H1 (cell line): ENCODE measurements around the gene HPS3. TPM values are rescaled to one million over a fixed set of nuclear protein-coding genes. Genes with fewer than 3 reads are reported as not detected.

Experiments used
- CTCF ChIA-PET: fragments of 300-600 bp; sonication (Branson Sonifier 250); formaldehyde crosslinking; loops from one replicate; lab custom pipeline; 2021; ENCODE audit not compliant: partially characterized antibody; lab: Charles Lee
- POLR2A ChIA-PET: fragments of 300-600 bp; sonication (Branson Sonifier 250); formaldehyde crosslinking; loops from one replicate; lab custom pipeline; 2021; ENCODE audit warnings: inconsistent platforms; ENCODE audit not compliant: partially characterized antibody; lab: Charles Lee
- DNase-seq, 2 experiments: peaks; one replicate each; pipeline versions ENCODE4 v3.0.0 to v3.0.0-alpha.2; 2010 to 2022; ENCODE audit warnings: low spot score in 2 of 2, low read depth in 1 of 2, mixed read lengths in 1 of 2
- FAIRE-seq: peaks from 2 replicates; lab custom pipeline; 2011; peaks lifted over from hg19 to GRCh38; lab: Jason Lieb, UNC
- H2AFZ ChIP-seq: 2 replicates; pipeline ENCODE4 v1.8.1; 2012; ENCODE audit warnings: low read length, inconsistent platforms
- H2AK5ac ChIP-seq: 2 replicates; pipeline ENCODE4 v1.6.1; 2013; ENCODE audit warnings: low read depth, low read length
- H2BK120ac ChIP-seq: replicated peaks from 2 replicates; pipeline ENCODE3; 2013; ENCODE audit warnings: low read depth, low read length, inconsistent platforms
- H2BK12ac ChIP-seq: 2 replicates; pipeline ENCODE4 v1.6.1; 2013; ENCODE audit warnings: low read depth, low read length
- H2BK15ac ChIP-seq: 2 replicates; pipeline ENCODE4 v1.6.1; 2013; ENCODE audit warnings: low read length
- H2BK20ac ChIP-seq: 2 replicates; pipeline ENCODE4 v1.6.1; 2013; ENCODE audit warnings: low read length
- H2BK5ac ChIP-seq: 2 replicates; pipeline ENCODE4 v1.6.1; 2013; ENCODE audit warnings: low read depth, low read length
- H3K14ac ChIP-seq: 2 replicates; pipeline ENCODE4 v1.6.1; 2013; ENCODE audit warnings: inconsistent platforms; ENCODE audit not compliant: insufficient read length
- H3K18ac ChIP-seq: 2 replicates; pipeline ENCODE4 v1.6.1; 2013; ENCODE audit warnings: low read length; ENCODE audit errors: extremely low read depth
- H3K23ac ChIP-seq: 2 replicates; pipeline ENCODE4 v1.6.1; 2013; ENCODE audit warnings: inconsistent platforms; ENCODE audit not compliant: insufficient read length
- H3K23me2 ChIP-seq: 2 replicates; pipeline ENCODE4 v1.6.1; 2013; ENCODE audit warnings: low read depth, low read length
- H3K27ac ChIP-seq: 2 replicates; pipeline ENCODE4 v1.6.1; 2011; ENCODE audit warnings: low read depth, low read length, inconsistent platforms
- H3K27me3 ChIP-seq, 4 experiments: replicated peaks in 1 of 4; 1 replicate in 1 of 4; 2 replicates in 3 of 4; pipeline versions ENCODE4 v1.6.1 to v1.8.1; 2011 to 2013; ENCODE audit warnings: low read length in 3 of 4, mild to moderate bottlenecking in 3 of 4, inconsistent platforms in 2 of 4, mixed read lengths in 2 of 4, moderate library complexity in 1 of 4; ENCODE audit not compliant: control insufficient read depth in 3 of 4, insufficient read depth in 3 of 4; ENCODE audit errors: extremely low read depth in 1 of 4
- H3K36me3 ChIP-seq, 4 experiments: 2 replicates each; pipeline versions ENCODE4 v1.6.1 to v1.8.1; 2011 to 2013; ENCODE audit warnings: mild to moderate bottlenecking in 4 of 4, low read length in 3 of 4, moderate library complexity in 2 of 4, control low read depth in 1 of 4, inconsistent platforms in 1 of 4; ENCODE audit not compliant: insufficient read depth in 4 of 4, control insufficient read depth in 2 of 4
- H3K4ac ChIP-seq: replicated peaks from 2 replicates; pipeline ENCODE3; 2013; ENCODE audit warnings: low read length, low read depth, mixed read lengths, inconsistent platforms; ENCODE audit not compliant: insufficient read length
- H3K4me1 ChIP-seq, 4 experiments: replicated peaks in 1 of 4; 1 replicate in 1 of 4; 2 replicates in 3 of 4; pipeline versions ENCODE4 v1.6.1 to v1.8.1; 2011 to 2013; ENCODE audit warnings: low read length in 3 of 4, inconsistent platforms in 2 of 4, mixed read lengths in 1 of 4; ENCODE audit not compliant: insufficient read depth in 4 of 4, control insufficient read depth in 3 of 4
- H3K4me2 ChIP-seq, 2 experiments: 2 replicates each; pipeline versions ENCODE4 v1.6.1 to v1.8.1; 2011 to 2013; ENCODE audit warnings: low read depth in 2 of 2, low read length in 2 of 2, control low read depth in 1 of 2, inconsistent platforms in 1 of 2, mild to moderate bottlenecking in 1 of 2; ENCODE audit not compliant: insufficient read depth in 1 of 2
- H3K4me3 ChIP-seq, 4 experiments: fragments of 200-600, 300-600 bp in 1 of 4; sonication (generic), shearing (Covaris generic), sonication (Bioruptor Twin) in 1 of 4; 2 replicates each; pipeline versions ENCODE4 v1.5.1 to v1.8.1; 2011 to 2016; ENCODE audit warnings: low read length in 4 of 4, low read depth in 3 of 4, control low read depth in 2 of 4, inconsistent platforms in 2 of 4, mild to moderate bottlenecking in 2 of 4, mixed read lengths in 1 of 4, moderate library complexity in 1 of 4; ENCODE audit not compliant: insufficient read depth in 2 of 4; ENCODE audit errors: extremely low read depth in 1 of 4
- H3K56ac ChIP-seq: replicated peaks from 2 replicates; pipeline ENCODE3; 2013; ENCODE audit warnings: low read depth, mild to moderate bottlenecking, mixed read lengths, low read length, inconsistent platforms; ENCODE audit not compliant: insufficient read length
- H3K79me1 ChIP-seq: 2 replicates; pipeline ENCODE4 v1.6.1; 2013; ENCODE audit warnings: low read depth, low read length, control low read depth
- H3K79me2 ChIP-seq, 2 experiments: 2 replicates each; pipeline versions ENCODE4 v1.6.1 to v1.8.1; 2012 to 2013; ENCODE audit warnings: low read length in 2 of 2, mild to moderate bottlenecking in 2 of 2, inconsistent platforms in 1 of 2; ENCODE audit not compliant: insufficient read depth in 2 of 2, control insufficient read depth in 1 of 2
- H3K9ac ChIP-seq, 4 experiments: replicated peaks in 1 of 4; 1 replicate in 1 of 4; 2 replicates in 3 of 4; pipeline versions ENCODE4 v1.6.1 to v1.8.1; 2011 to 2013; ENCODE audit warnings: low read depth in 3 of 4, low read length in 3 of 4, control low read depth in 2 of 4, mild to moderate bottlenecking in 2 of 4, moderate library complexity in 2 of 4, inconsistent platforms in 1 of 4; ENCODE audit errors: extremely low read depth in 1 of 4
- H3K9me3 ChIP-seq, 2 experiments: 2 replicates each; pipeline versions ENCODE4 v1.6.1 to v1.8.1; 2012 to 2013; ENCODE audit warnings: mild to moderate bottlenecking in 2 of 2, moderate library complexity in 2 of 2, control low read depth in 1 of 2, inconsistent platforms in 1 of 2, low read depth in 1 of 2, low read length in 1 of 2, mixed read lengths in 1 of 2; ENCODE audit not compliant: insufficient read depth in 2 of 2
- H4K20me1 ChIP-seq, 2 experiments: replicated peaks in 1 of 2; 2 replicates each; pipeline versions ENCODE3 to v1.8.1; 2011 to 2013; ENCODE audit warnings: inconsistent platforms in 2 of 2, low read length in 2 of 2, mild to moderate bottlenecking in 1 of 2; ENCODE audit not compliant: insufficient read depth in 2 of 2, control insufficient read depth in 1 of 2
- H4K5ac ChIP-seq: 2 replicates; pipeline ENCODE4 v1.6.1; 2013; ENCODE audit warnings: low read length, low read depth, mixed read lengths, inconsistent platforms; ENCODE audit not compliant: insufficient read length
- H4K8ac ChIP-seq: 2 replicates; pipeline ENCODE4 v1.8.0; 2013; ENCODE audit warnings: mild to moderate bottlenecking, moderate library complexity, low read length, inconsistent platforms; ENCODE audit not compliant: insufficient read depth; ENCODE audit errors: extremely low read depth
- H4K91ac ChIP-seq: replicated peaks from 2 replicates; pipeline ENCODE3; 2013; ENCODE audit warnings: low read length, mixed read lengths, inconsistent platforms; ENCODE audit not compliant: insufficient read length
- MAFK ChIP-seq: IDR thresholded peaks from 2 replicates; pipeline ENCODE4 v1.6.1; 2012; ENCODE audit warnings: low read depth, mild to moderate bottlenecking, improper control_type of control experiment, low read length
- RAD21 ChIP-seq, 2 experiments: IDR thresholded peaks in 1 of 2; conservative IDR thresholded peaks in 1 of 2; 2 replicates each; pipeline ENCODE4 v1.6.1; 2011; ENCODE audit warnings: low read depth in 2 of 2, low read length in 2 of 2, improper control_type of control experiment in 1 of 2, inconsistent platforms in 1 of 2, mild to moderate bottlenecking in 1 of 2, moderate library complexity in 1 of 2
- TAF1 ChIP-seq: IDR thresholded peaks from 2 replicates; pipeline ENCODE4 v1.6.1; 2011; ENCODE audit warnings: mild to moderate bottlenecking, low read depth, low read length
- WGBS, 2 experiments: shearing (Covaris generic) in 1 of 2; methylation state at CpG; one replicate each; pipeline versions ENCODE4 v1.1.6 to v1.1.7; 2013 to 2015; ENCODE audit warnings: low lambda C conversion rate in 2 of 2, mixed read lengths in 2 of 2, inconsistent platforms in 1 of 2, low coverage in 1 of 2, missing lambda C conversion rate in 1 of 2; ENCODE audit not compliant: insufficient replicate concordance in 2 of 2, insufficient coverage in 1 of 2, insufficient read length in 1 of 2; ENCODE audit errors: extremely low coverage in 1 of 2, missing lambda C conversion rate in 1 of 2; 5-methylcytosine and 5-hydroxymethylcytosine counted together
- polyA plus RNA-seq, 7 experiments: library from polyadenylated mRNA; depleted of rRNA in 3 of 7; stranded (reverse) in 5 of 7; unstranded in 2 of 7; fragments of >200 nt in 5 of 7; fragments of 200-250 nt in 2 of 7; gene quantifications; 1 replicate in 5 of 7; 2 replicates in 1 of 7; 4 replicates in 1 of 7; pipeline versions ENCODE4 v1.2.1 to v1.2.3, GENCODE V29; 2011 to 2013; ENCODE audit warnings: missing spikeins in 2 of 7, mixed read lengths in 2 of 7
- total RNA-seq: library from RNA; stranded (reverse); fragmentation: NEBNext Ultra II Directional; extraction: Animal tissue kit (Norgen Biotek cat#: 25700); gene quantifications from 2 replicates; pipeline ENCODE4 v1.2.1, GENCODE V29; 2021

Gene HPS3
- total and polyA plus RNA-seq, 2 of the 8 experiments (the other 6 are each of a cell fraction or from before 2014, with no cell fraction given) = 23.7 to 48.7 TPM

GRCh38 chr3:149086232-149086988 lies 43.0 kb upstream of the HPS3 start, which contains the start of gene HLTF:
Gene HLTF (minus strand): TSS chr3:149086533. CDS start chr3:149086336, 197 bp downstream.
- Histone ChIP-seq H2BK20ac (no peak within 1 kb of the TSS), H4K20me1 (peaks cover 0 to 7% of the 10 kb centered on the region in 2 experiments), H3K4me2 (peak within 1 kb of the TSS; percentile 63 to 94), H4K5ac (peak within 1 kb of the TSS; percentile 34), H3K79me2 (peaks cover 0 to 33% of the 10 kb centered on the region in 2 experiments; a peak in 2 of 4 replicates), H3K56ac (no peak within 1 kb of the TSS), H3K4me3 (peak within 1 kb of the TSS; percentile 44 to 88 (median 84)), H3K9me3 (peaks cover 0 to 6% of the 10 kb centered on the region in 2 experiments; a peak in 1 of 4 replicates), H2AK5ac (0 out of 2 replicates have a peak within 1 kb of the TSS, but pooled peaks have one; percentile 49), H3K23me2 (peaks cover 8% of the 10 kb centered on the region; the same call in 1 of the 2 replicates), H4K8ac (peak within 1 kb of the TSS; percentile 87), H2BK15ac (0 out of 2 replicates have a peak within 1 kb of the TSS, but pooled peaks have one; percentile 81), H3K79me1 (peaks cover 3% of the 10 kb centered on the region; the same call in 1 of the 2 replicates), H3K36me3 (peaks cover 0 to 24% (median 1%) of the 10 kb centered on the region in 4 experiments; a peak in 4 of 8 replicates), H2BK5ac (peak within 1 kb of the TSS; percentile 81), H2AFZ (peak within 1 kb of the TSS; percentile 89), H3K14ac (no peak within 1 kb of the TSS), H3K4ac (peak within 1 kb of the TSS; percentile 65), H3K27ac (peak within 1 kb of the TSS; percentile 63), H3K18ac (peak within 1 kb of the TSS; percentile 75), H2BK120ac (peak within 1 kb of the TSS; percentile 12), H3K4me1 (peaks cover 0 to 5% (median under 1%) of the 10 kb centered on the region in 4 experiments; a peak in 4 of 7 replicates), H3K27me3 (peaks cover 0 to 8% (median 2%) of the 10 kb centered on the region in 4 experiments; a peak in 4 of 7 replicates), H3K9ac (peak within 1 kb of the TSS in 3 of 4 experiments; percentile 52 to 80 (median 77); a peak in 5 of 7 replicates), H2BK12ac (0 out of 2 replicates have a peak within 1 kb of the TSS, but pooled peaks have one; percentile 29), H4K91ac (peak within 1 kb of the TSS; percentile 83), H3K23ac (no peak within 1 kb of the TSS)
- 9% methylated on average over 47 of the region's 57 CpGs; no CpG with 5 or more reads in 1 of the 2 experiments for WGBS, 2 experiments
- peak; percentile 94 to 99 for DNase-seq
- FAIRE-seq = peak; percentile 13
- POLR2A ChIA-PET = interaction anchor here (0.7 to 1.8 kb wide), 5 partner anchors 11 to 95 kb away, joined by 3 to 5 read pairs (median 3); partner anchors contain the start of gene GYG1
- CTCF ChIA-PET = interaction anchor here (0.7 to 1.8 kb wide), 5 partner anchors 14 to 267 kb away, joined by 3 to 8 read pairs (median 4); no protein-coding TSS in a partner anchor
- TF ChIP-seq MAFK (no peak), TAF1 (no peak; the same call in 1 of the 2 replicates), RAD21 (IDR thresholded peaks at IDR 0.05 in 1 of 2, conservative IDR thresholded peaks at IDR 0.05 in 1 of 2; ENCODE audit: low read depth in 2 of 2, low read length in 2 of 2) (no peak)
